Amniotic epithelial cell (primary cell): Measurements from ENCODE around the gene PTPMT1.

Experiments
- DNase-seq: peaks from one replicate; pipeline ENCODE4 v3.0.0-alpha.2; 2010; ENCODE audit warnings: low read depth

PTPMT1 gene

GRCh38 chr11:47578524-47579494, 13.4 kb downstream of the PTPMT1 start, which contains the start of the genes KBTBD4 and NDUFS3:
Gene KBTBD4, minus strand, starts transcription at chr11:47578970. Its CDS starts 19 bp downstream, at chr11:47578951.
Gene NDUFS3, plus strand, starts transcription at chr11:47579074. Its CDS starts 18 bp downstream, at chr11:47579092.
- DNase-seq = peak; percentile 83

GRCh38 chr11:47583844-47584243, 18.4 kb downstream of the PTPMT1 start:
- no peak for DNase-seq

GRCh38 chr11:47586098-47586855, 20.9 kb downstream of the PTPMT1 start, which contains the start of gene FAM180B:
Gene FAM180B, plus strand, starts transcription at chr11:47586678. Its CDS starts 91 bp downstream, at chr11:47586769.
- DNase-seq = no peak

- DNase-seq = no peak
Observed at GRCh38 chr11:47587039-47587716, 21.8 kb downstream of the PTPMT1 start.

GRCh38 chr11:47587723-47588326, 22.4 kb downstream of the PTPMT1 start:
- DNase-seq = no peak

- DNase-seq = no peak
Observed at GRCh38 chr11:47589118-47589517, 23.7 kb downstream of the PTPMT1 start.

- DNase-seq = no peak
Observed at GRCh38 chr11:47589584-47589976, 24.2 kb downstream of the PTPMT1 start.

GRCh38 chr11:47589977-47590861, 24.8 kb downstream of the PTPMT1 start:
- DNase-seq = no peak

- no peak for DNase-seq
Observed at GRCh38 chr11:47591764-47592163, 26.4 kb downstream of the PTPMT1 start.

GRCh38 chr11:47592251-47592650, 26.9 kb downstream of the PTPMT1 start:
- no peak for DNase-seq

- DNase-seq = no peak
Observed at GRCh38 chr11:47592970-47593369, 27.6 kb downstream of the PTPMT1 start.

GRCh38 chr11:47593492-47593933, 28.1 kb downstream of the PTPMT1 start:
- DNase-seq = no peak

- DNase-seq = no peak
Observed at GRCh38 chr11:47593934-47594855, 28.8 kb downstream of the PTPMT1 start, which contains the start of gene C1QTNF4. Gene C1QTNF4, minus strand, starts transcription at chr11:47594411. Its CDS starts 3,601 bp downstream, at chr11:47590810.

GRCh38 chr11:47595029-47595428, 29.6 kb downstream of the PTPMT1 start:
- no peak for DNase-seq

- DNase-seq = no peak
Observed at GRCh38 chr11:47595967-47596366, 30.6 kb downstream of the PTPMT1 start.

- DNase-seq = no peak
Observed at GRCh38 chr11:47599902-47600301, 34.5 kb downstream of the PTPMT1 start.

- DNase-seq = no peak
Observed at GRCh38 chr11:47603295-47603694, 37.9 kb downstream of the PTPMT1 start.

GRCh38 chr11:47605921-47606320, 40.5 kb downstream of the PTPMT1 start:
- no peak for DNase-seq

- DNase-seq = peak; percentile 48
Observed at GRCh38 chr11:47606731-47607130, 41.3 kb downstream of the PTPMT1 start.
